WERI-Rb-1 (cell line): ENCODE data around the gene KCNH2.

Source experiments
- DNase-seq: peaks from one replicate; pipeline ENCODE4 v3.0.0-alpha.2; 2020
- H3K27ac ChIP-seq: fragments of 250-450 bp; sonication (Bioruptor Pico); 2 replicates; pipeline ENCODE4 v1.5.1; 2020; ENCODE audit warnings: mild to moderate bottlenecking, moderate library complexity
- H3K27me3 ChIP-seq: fragments of 250-450 bp; sonication (Bioruptor Pico); 2 replicates; pipeline ENCODE4 v1.5.1; 2021; ENCODE audit warnings: mild to moderate bottlenecking, low read depth, moderate library complexity; ENCODE audit not compliant: insufficient read depth, severe bottlenecking
- H3K36me3 ChIP-seq: fragments of 250-450 bp; sonication (Bioruptor Pico); 2 replicates; pipeline ENCODE4 v1.5.1; 2020; ENCODE audit warnings: mild to moderate bottlenecking, moderate library complexity
- H3K4me3 ChIP-seq: 2 replicates; pipeline ENCODE4 v1.5.1; 2011; ENCODE audit warnings: low read depth, mild to moderate bottlenecking, control low read depth, low read length
- H3K9me3 ChIP-seq: fragments of 250-450 bp; sonication (Bioruptor Pico); 2 replicates; pipeline ENCODE4 v1.5.1; 2021; ENCODE audit warnings: mild to moderate bottlenecking, moderate library complexity; ENCODE audit not compliant: severe bottlenecking
- CTCF ChIP-seq: IDR thresholded peaks from 2 replicates; pipeline ENCODE4 v1.5.1; 2011; ENCODE audit warnings: low read depth, mild to moderate bottlenecking, control low read depth, inconsistent platforms, low read length

The KCNH2 gene

DNA sequence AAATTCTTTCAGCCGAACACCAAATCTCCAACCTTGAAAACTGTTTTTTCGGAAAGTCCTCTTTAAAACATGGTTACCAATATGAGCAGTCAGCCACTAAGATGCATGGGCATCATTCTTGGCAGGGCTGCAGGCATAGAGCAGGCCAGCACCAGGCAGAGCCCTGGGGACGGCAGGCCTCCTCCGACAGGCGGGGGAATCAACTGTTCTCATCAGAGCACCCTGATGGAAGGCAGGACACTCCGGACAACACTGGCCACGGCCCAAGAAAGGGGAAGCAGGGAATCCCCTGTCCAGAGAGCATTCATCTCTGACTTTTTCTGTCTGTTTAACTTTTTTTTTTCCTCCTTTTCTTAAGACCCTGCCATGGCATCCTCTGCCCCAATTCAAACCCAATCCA lies 11.3 kb upstream of the KCNH2 start:
- TF ChIP-seq CTCF, result no peak
- H3K27ac ChIP-seq, result no peak overlapping the region
- DNase-seq, result no peak
- no peaks in the 10 kb centered on the region for H3K36me3 ChIP-seq
- peaks cover 13% of the 10 kb centered on the region for H3K9me3 ChIP-seq
- H3K27me3 ChIP-seq, result no peaks in the 10 kb centered on the region
- no peak overlapping the region for H3K4me3 ChIP-seq

GRCh38 chr7:150988230-150989226 lies 10.4 kb upstream of the KCNH2 start:
- Histone ChIP-seq H3K27ac (peak overlapping the region; percentile 50), H3K27me3 (no peaks in the 10 kb centered on the region), H3K9me3 (peaks cover 13% of the 10 kb centered on the region), H3K4me3 (peak overlapping the region; percentile 45), H3K36me3 (no peaks in the 10 kb centered on the region)
- peak; percentile 86 for TF ChIP-seq CTCF
- peak; percentile 87 for DNase-seq

GRCh38 chr7:150986556-150986955 lies 8.4 kb upstream of the KCNH2 start:
- peaks cover 13% of the 10 kb centered on the region for H3K9me3 ChIP-seq
- H3K27ac ChIP-seq, result no peak overlapping the region
- no peak overlapping the region for H3K4me3 ChIP-seq
- H3K36me3 ChIP-seq, result no peaks in the 10 kb centered on the region
- TF ChIP-seq CTCF, result no peak
- no peaks in the 10 kb centered on the region for H3K27me3 ChIP-seq
- DNase-seq, result no peak

- H3K9me3 ChIP-seq, result peaks cover 10% of the 10 kb centered on the region
- H3K4me3 ChIP-seq, result no peak overlapping the region
- no peaks in the 10 kb centered on the region for H3K36me3 ChIP-seq
- peak; percentile 82 for DNase-seq
- peak; percentile 91 for TF ChIP-seq CTCF
- no peaks in the 10 kb centered on the region for H3K27me3 ChIP-seq
- peak overlapping the region; percentile 35; the same call in 1 of the 2 replicates for H3K27ac ChIP-seq
Observed at GRCh38 chr7:150986099-150986512, 8.0 kb upstream of the KCNH2 start.

DNA sequence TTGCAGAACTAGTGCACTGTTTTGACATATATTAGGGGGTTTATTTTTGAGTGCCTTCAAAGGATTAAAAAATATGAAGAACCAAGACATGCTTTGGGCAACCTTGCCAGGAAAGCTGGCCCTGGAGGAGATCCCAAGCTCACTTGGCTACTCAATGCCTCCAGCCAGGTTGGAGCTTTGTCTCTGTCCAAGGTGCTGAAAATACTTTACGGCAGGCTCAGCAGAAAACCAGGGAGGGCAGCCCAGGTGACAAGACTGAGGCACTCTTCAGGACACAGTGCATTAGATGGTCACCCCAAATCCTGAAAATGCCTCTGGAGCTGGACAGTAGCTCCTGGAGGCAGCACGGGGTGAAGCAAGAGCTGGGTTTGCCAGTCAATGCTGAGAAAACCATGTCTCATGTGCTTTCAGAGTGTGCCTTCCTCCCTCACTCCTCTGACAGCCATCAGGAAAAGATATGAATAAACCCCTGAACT lies 5.8 kb upstream of the KCNH2 start:
- no peaks in the 10 kb centered on the region for H3K36me3 ChIP-seq
- no peak overlapping the region for H3K4me3 ChIP-seq
- H3K27me3 ChIP-seq, result no peaks in the 10 kb centered on the region
- no peak for TF ChIP-seq CTCF
- no peak for DNase-seq
- H3K9me3 ChIP-seq, result no peaks in the 10 kb centered on the region
- no peak overlapping the region for H3K27ac ChIP-seq
